Thymus (tissue), 11 donors: Measurements from ENCODE around the gene TCF7. TPM values are rescaled to one million over a fixed set of nuclear protein-coding genes. Genes with fewer than 3 reads are reported as not detected.

ENCODE experiments used
- DNase-seq, 9 donors: peaks; one replicate each; pipeline ENCODE4 v3.0.0-alpha.2; 2013; ENCODE audit warnings: low spot score in 9 of 9, low read depth in 6 of 9, missing footprints in 1 of 9
- H3K27ac ChIP-seq, 2 donors: one replicate each; pipeline ENCODE4 v1.5.1; 2013; ENCODE audit warnings: control low read depth in 1 of 2, low read depth in 1 of 2, low read length in 1 of 2, mild to moderate bottlenecking in 1 of 2, moderate library complexity in 1 of 2
- H3K27me3 ChIP-seq, 2 donors: one replicate each; pipeline ENCODE4 v1.5.1; 2013; ENCODE audit warnings: low read length in 1 of 2; ENCODE audit not compliant: control insufficient read depth in 2 of 2, insufficient read depth in 1 of 2
- H3K36me3 ChIP-seq, 2 donors: one replicate each; pipeline ENCODE4 v1.5.1; 2013; ENCODE audit warnings: low read length in 1 of 2, mild to moderate bottlenecking in 1 of 2, moderate library complexity in 1 of 2; ENCODE audit not compliant: control insufficient read depth in 2 of 2, insufficient read depth in 2 of 2
- H3K4me1 ChIP-seq, 2 donors: one replicate each; pipeline ENCODE4 v1.5.1; 2013; ENCODE audit warnings: low read length in 2 of 2; ENCODE audit not compliant: control insufficient read depth in 2 of 2, insufficient read depth in 2 of 2
- H3K4me3 ChIP-seq, 2 donors: one replicate each; pipeline ENCODE4 v1.5.1; 2013; ENCODE audit warnings: low read length in 2 of 2, control low read depth in 1 of 2, mild to moderate bottlenecking in 1 of 2
- H3K9me3 ChIP-seq, 2 donors: one replicate each; pipeline ENCODE4 v1.5.1; 2013; ENCODE audit warnings: low read length in 1 of 2, mild to moderate bottlenecking in 1 of 2; ENCODE audit not compliant: control insufficient read depth in 2 of 2, insufficient read depth in 1 of 2
- WGBS: extraction: QIAGEN DNeasy Blood & Tissue Kit; methylation state at CpG from one replicate; pipeline ENCODE4 v1.1.7; 2013; 5-methylcytosine and 5-hydroxymethylcytosine counted together
- polyA plus RNA-seq: library from polyadenylated mRNA; stranded (reverse); fragments of 200-250 nt; gene quantifications from one replicate; pipeline ENCODE4 v1.2.3, GENCODE V29; 2013
- total RNA-seq: library from RNA; stranded (reverse); fragments of 120-200 nt; gene quantifications from one replicate; pipeline ENCODE4 v1.2.4, GENCODE V29; 2013
- donor health status: healthy.

TCF7 gene
- total and polyA plus RNA-seq, 2 donors: 247 to 265 TPM

- peak overlapping the region in 1 of 2 donors; percentile 42 for H3K27ac ChIP-seq
- 95% methylated on average over 4 of the region's 4 CpGs for WGBS
- H3K9me3 ChIP-seq: no peaks in the 10 kb centered on the region
- peaks cover 36 to 66% of the 10 kb centered on the region in 2 donors for H3K36me3 ChIP-seq
- no peak overlapping the region for H3K4me3 ChIP-seq
- DNase-seq: no peak
- no peaks in the 10 kb centered on the region for H3K27me3 ChIP-seq
- peaks cover 7 to 9% of the 10 kb centered on the region in 2 donors for H3K4me1 ChIP-seq
Observed at GRCh38 chr5:134171972-134172371, 57.5 kb downstream of the TCF7 start.

- peak in 2 of 9 donors; percentile 8 to 39 for DNase-seq
- WGBS: 33% methylated on average over 10 of the region's 10 CpGs
- no peaks in the 10 kb centered on the region for H3K9me3 ChIP-seq
- no peaks in the 10 kb centered on the region for H3K27me3 ChIP-seq
- peak overlapping the region; percentile 96 to 98 for H3K4me3 ChIP-seq
- no peak overlapping the region for H3K27ac ChIP-seq
- H3K4me1 ChIP-seq: peaks cover 16 to 18% of the 10 kb centered on the region in 2 donors
- peaks cover 26 to 37% of the 10 kb centered on the region in 2 donors for H3K36me3 ChIP-seq
Observed at GRCh38 chr5:134174841-134175839, 60.7 kb downstream of the TCF7 start.

- WGBS: under 1% methylated on average over 31 of the region's 31 CpGs
- H3K4me1 ChIP-seq: peaks cover 16 to 18% of the 10 kb centered on the region in 2 donors
- peak overlapping the region; percentile 98 to 100 for H3K27ac ChIP-seq
- H3K27me3 ChIP-seq: no peaks in the 10 kb centered on the region
- peak overlapping the region; percentile 96 to 98 for H3K4me3 ChIP-seq
- peaks cover 20 to 28% of the 10 kb centered on the region in 2 donors for H3K36me3 ChIP-seq
- H3K9me3 ChIP-seq: no peaks in the 10 kb centered on the region
- peak in 5 of 9 donors; percentile 10 to 35 (median 25) for DNase-seq
Observed at GRCh38 chr5:134175921-134176510, 61.5 kb downstream of the TCF7 start.

- H3K9me3 ChIP-seq: no peaks in the 10 kb centered on the region
- peak within 1 kb of the TSS; percentile 98 to 100 for H3K27ac ChIP-seq
- H3K4me3 ChIP-seq: peak within 1 kb of the TSS; percentile 96 to 98
- WGBS: under 1% methylated on average over 92 of the region's 92 CpGs
- no peaks in the 10 kb centered on the region for H3K27me3 ChIP-seq
- H3K4me1 ChIP-seq: peaks cover 16 to 18% of the 10 kb centered on the region in 2 donors
- peak; percentile 77 to 95 (median 89) for DNase-seq
- peaks cover 16 to 21% of the 10 kb centered on the region in 2 donors for H3K36me3 ChIP-seq
Observed at GRCh38 chr5:134176511-134177368, 62.3 kb downstream of the TCF7 start, which contains the start of gene SKP1. SKP1 (minus strand) TSS chr5:134176950; CDS start chr5:134174022, 2,928 bp downstream.

- Histone ChIP-seq H3K4me1 (peaks cover 16 to 18% of the 10 kb centered on the region in 2 donors), H3K4me3 (peak overlapping the region; percentile 96 to 98), H3K27me3 (no peaks in the 10 kb centered on the region), H3K9me3 (no peaks in the 10 kb centered on the region), H3K27ac (peak overlapping the region; percentile 98 to 100), H3K36me3 (peaks cover 11 to 13% of the 10 kb centered on the region in 2 donors)
- DNase-seq: peak in 4 of 9 donors; percentile 8 to 50 (median 20)
- WGBS: 37% methylated on average over 29 of the region's 29 CpGs
Observed at GRCh38 chr5:134177369-134178095, 63.1 kb downstream of the TCF7 start.

GRCh38 chr5:134178096-134178419 lies 63.6 kb downstream of the TCF7 start:
- H3K4me1 ChIP-seq: peaks cover 16 to 18% of the 10 kb centered on the region in 2 donors
- peak overlapping the region in 1 of 2 donors; percentile 98 for H3K27ac ChIP-seq
- H3K27me3 ChIP-seq: no peaks in the 10 kb centered on the region
- H3K4me3 ChIP-seq: no peak overlapping the region
- 84% methylated on average over 3 of the region's 3 CpGs for WGBS
- H3K9me3 ChIP-seq: no peaks in the 10 kb centered on the region
- peaks cover 6 to 8% of the 10 kb centered on the region in 2 donors for H3K36me3 ChIP-seq
- peak in 4 of 9 donors; percentile 22 to 55 (median 32) for DNase-seq

GRCh38 chr5:134183481-134183880 lies 69.0 kb downstream of the TCF7 start:
- DNase-seq: no peak
- no peaks in the 10 kb centered on the region for H3K4me1 ChIP-seq

More at GRCh38 chr5:134183481-134183880, 69.0 kb downstream of the TCF7 start:
- no peaks in the 10 kb centered on the region for H3K36me3 ChIP-seq
- no peaks in the 10 kb centered on the region for H3K27me3 ChIP-seq
- no peak overlapping the region for H3K27ac ChIP-seq
- no peak overlapping the region for H3K4me3 ChIP-seq
- no peaks in the 10 kb centered on the region for H3K9me3 ChIP-seq
